Upper lobe of left lung (tissue), 4 donors: ENCODE measurements around the gene WDR93.

Experiments
- CTCF ChIP-seq, 6 experiments: fragments of 450-650 bp in 4 of 6; fragments of 200-600 bp in 2 of 6; sonication (generic) in 2 of 6; IDR thresholded peaks; one replicate each; pipeline ENCODE4 v1.5.1; 2016 to 2019; ENCODE audit warnings: antibody characterized with exemption in 6 of 6
- POLR2A ChIP-seq, 4 donors: fragments of 450-650 bp; IDR thresholded peaks; one replicate each; pipeline ENCODE4 v1.5.1; 2016 to 2017; ENCODE audit warnings: antibody characterized with exemption in 4 of 4, mild to moderate bottlenecking in 2 of 4
- POLR2AphosphoS5 ChIP-seq, 2 donors: sonication (generic); formaldehyde crosslinking; IDR thresholded peaks; one replicate each; pipeline ENCODE4 v1.5.1; 2017; ENCODE audit warnings: antibody characterized with exemption in 2 of 2

GRCh38 chr15:89666184-89666857 lies 24.3 kb upstream of the WDR93 start:
- TF ChIP-seq CTCF (IDR thresholded peaks at IDR 0.05) (no peak), POLR2A (IDR thresholded peaks at IDR 0.05) (no peak), POLR2AphosphoS5 (IDR thresholded peaks at IDR 0.05) (no peak)
